GM12892 (cell line): ENCODE data around the gene BCL11A.

Experiments
- POLR2A ChIP-seq: IDR thresholded peaks from 2 replicates; pipeline ENCODE4 v1.6.1; 2011; ENCODE audit warnings: low read depth, low read length, control low read depth
- POLR2AphosphoS5 ChIP-seq: IDR thresholded peaks from 2 replicates; pipeline ENCODE4 v1.6.1; 2011; ENCODE audit warnings: low read depth, low read length, control low read depth
- TAF1 ChIP-seq: IDR thresholded peaks from 2 replicates; pipeline ENCODE4 v1.6.1; 2011; ENCODE audit warnings: low read depth, mild to moderate bottlenecking, control low read depth, low read length, borderline replicate concordance

- TF ChIP-seq POLR2AphosphoS5 (no peak), TAF1 (no peak), POLR2A (no peak)
These were observed 5.1 kb downstream of the BCL11A start for GRCh38 chr2:60548311-60548710.
